Loucy (cell line): ENCODE data around the gene RALGDS.

Experiments
- EZH2phosphoT487 ChIP-seq: fragments of 200-600 bp; IDR thresholded peaks from 2 replicates; pipeline ENCODE4 v1.6.1; 2018; ENCODE audit warnings: antibody characterized with exemption, mild to moderate bottlenecking, moderate library complexity, borderline replicate concordance
- TF ChIP-seq, protein P1 (sequence below): fragments of 200-600 bp; sonication (generic); conservative IDR thresholded peaks from 2 replicates; pipeline ENCODE4 v1.5.1; 2014; ENCODE audit warnings: mild to moderate bottlenecking, antibody characterized with exemption, low read length

DNA sequence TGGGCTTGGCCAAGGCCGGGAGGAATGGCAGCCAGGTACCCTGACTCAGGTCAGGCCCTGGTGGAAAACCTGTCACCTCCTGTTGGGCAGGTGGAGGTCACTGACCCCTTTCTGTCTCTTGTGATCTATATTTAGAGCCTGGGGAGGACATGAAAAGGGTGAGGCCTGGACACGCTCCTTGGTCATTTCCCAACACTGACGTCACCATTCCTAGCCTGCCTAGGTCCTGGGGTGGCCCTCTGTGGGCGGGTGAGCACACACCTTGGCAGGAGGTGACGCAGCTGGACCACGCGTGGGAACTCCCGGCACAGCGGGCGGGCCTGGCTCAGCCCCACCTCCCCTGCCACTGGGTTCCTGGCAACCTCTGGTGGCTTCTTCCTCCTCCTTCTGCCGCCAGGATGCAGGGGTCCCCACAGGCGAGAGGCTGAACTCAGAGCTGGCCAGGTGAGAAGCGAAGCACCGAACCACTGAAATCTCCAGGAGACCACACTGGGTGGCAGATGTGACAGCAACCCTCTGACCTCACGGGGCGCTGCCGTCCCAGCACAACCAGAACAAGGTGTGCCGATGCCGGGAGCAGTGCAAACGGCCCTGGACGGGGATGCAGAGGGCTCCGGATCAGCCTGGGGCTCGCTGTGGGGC is 6.4 kb upstream of the RALGDS start:
- TF ChIP-seq, protein P1, sequence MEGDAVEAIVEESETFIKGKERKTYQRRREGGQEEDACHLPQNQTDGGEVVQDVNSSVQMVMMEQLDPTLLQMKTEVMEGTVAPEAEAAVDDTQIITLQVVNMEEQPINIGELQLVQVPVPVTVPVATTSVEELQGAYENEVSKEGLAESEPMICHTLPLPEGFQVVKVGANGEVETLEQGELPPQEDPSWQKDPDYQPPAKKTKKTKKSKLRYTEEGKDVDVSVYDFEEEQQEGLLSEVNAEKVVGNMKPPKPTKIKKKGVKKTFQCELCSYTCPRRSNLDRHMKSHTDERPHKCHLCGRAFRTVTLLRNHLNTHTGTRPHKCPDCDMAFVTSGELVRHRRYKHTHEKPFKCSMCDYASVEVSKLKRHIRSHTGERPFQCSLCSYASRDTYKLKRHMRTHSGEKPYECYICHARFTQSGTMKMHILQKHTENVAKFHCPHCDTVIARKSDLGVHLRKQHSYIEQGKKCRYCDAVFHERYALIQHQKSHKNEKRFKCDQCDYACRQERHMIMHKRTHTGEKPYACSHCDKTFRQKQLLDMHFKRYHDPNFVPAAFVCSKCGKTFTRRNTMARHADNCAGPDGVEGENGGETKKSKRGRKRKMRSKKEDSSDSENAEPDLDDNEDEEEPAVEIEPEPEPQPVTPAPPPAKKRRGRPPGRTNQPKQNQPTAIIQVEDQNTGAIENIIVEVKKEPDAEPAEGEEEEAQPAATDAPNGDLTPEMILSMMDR, result no peak
- TF ChIP-seq EZH2phosphoT487, result no peak
